ENCODE data around the gene DUOXA1.
"Not testable (repeated sequence)": the region's sequence is repeated elsewhere in the genome, so short reads cannot be mapped to it uniquely, and the experiment has no call there.

The DUOXA1 gene

GRCh38 chr15:45107941-45108630, 21.6 kb downstream of the DUOXA1 start:
- H3K4me3 ChIP-seq (ENCODE audit: low read depth, low read length): no peak overlapping the region
- no peak for TF ChIP-seq CTCF (IDR thresholded peaks at IDR 0.05; ENCODE audit: insufficient read depth, low read depth, low read length, missing control alignments)
- no peak for DNase-seq (ENCODE audit: low read depth)

DNA sequence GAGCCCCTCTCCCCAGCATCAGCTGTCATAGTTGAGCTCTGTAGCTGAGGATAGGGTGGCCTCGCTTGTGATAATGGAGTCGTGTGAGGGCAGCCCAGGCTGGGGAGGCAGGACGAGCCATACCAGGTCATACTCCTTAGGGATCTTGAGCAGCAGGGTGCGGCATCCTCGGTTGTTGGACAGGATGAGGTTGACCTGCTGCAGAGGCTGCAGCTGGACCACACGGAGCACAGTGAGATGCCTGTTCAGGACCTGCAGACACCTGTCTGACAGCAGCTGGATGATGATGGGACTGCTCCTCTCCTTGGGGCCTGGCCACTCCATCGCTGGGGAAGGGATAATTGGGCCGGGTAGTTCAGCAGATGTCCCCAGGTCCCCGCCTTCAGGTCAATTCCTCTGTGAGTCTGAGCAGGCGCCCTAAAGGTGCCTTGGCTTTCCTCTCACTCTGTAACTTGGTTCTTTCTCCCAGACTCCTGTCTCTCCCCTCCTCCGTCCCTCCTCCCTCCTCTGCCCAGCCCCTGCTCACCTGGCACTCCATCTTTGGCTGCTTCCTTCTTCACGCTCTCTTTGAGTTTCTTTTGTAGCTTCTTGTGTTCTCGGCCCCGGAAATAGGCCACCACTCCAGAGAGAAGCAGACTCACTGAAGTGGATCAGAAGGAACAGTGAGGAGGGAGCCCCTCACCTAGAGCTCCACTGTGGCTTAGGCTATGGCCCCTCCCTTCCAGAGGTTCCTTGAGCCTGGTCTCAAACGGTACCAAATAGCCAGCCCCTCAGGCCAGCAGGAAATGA, 23.5 kb downstream of the DUOXA1 start:
- no peak overlapping the region for H3K4me3 ChIP-seq (ENCODE audit: low read depth, low read length)
- no peak for DNase-seq (ENCODE audit: low read depth)
- no peak for TF ChIP-seq CTCF (IDR thresholded peaks at IDR 0.05; ENCODE audit: insufficient read depth, low read depth, low read length, missing control alignments)

GRCh38 chr15:45105586-45105985, 24.1 kb downstream of the DUOXA1 start:
- no peak for TF ChIP-seq CTCF (IDR thresholded peaks at IDR 0.05; ENCODE audit: insufficient read depth, low read depth, low read length, missing control alignments)
- H3K4me3 ChIP-seq (ENCODE audit: low read depth, low read length): no peak overlapping the region
- DNase-seq (ENCODE audit: low read depth): no peak

GRCh38 chr15:45104170-45104569, 25.5 kb downstream of the DUOXA1 start:
- H3K4me3 ChIP-seq (ENCODE audit: low read depth, low read length); DNase-seq (ENCODE audit: low read depth): not testable (repeated sequence)

- H3K4me3 ChIP-seq (ENCODE audit: low read depth, low read length): no peak overlapping the region
- no peak for DNase-seq (ENCODE audit: low read depth)
- no peak for TF ChIP-seq CTCF (IDR thresholded peaks at IDR 0.05; ENCODE audit: insufficient read depth, low read depth, low read length, missing control alignments)
Measured at GRCh38 chr15:45102226-45102625, 27.5 kb downstream of the DUOXA1 start.

- no peak for TF ChIP-seq CTCF (IDR thresholded peaks at IDR 0.05; ENCODE audit: insufficient read depth, low read depth, low read length, missing control alignments)
- H3K4me3 ChIP-seq (ENCODE audit: low read depth, low read length): no peak overlapping the region
- DNase-seq (ENCODE audit: low read depth): no peak
Measured at GRCh38 chr15:45101749-45102148, 27.9 kb downstream of the DUOXA1 start.

DNA sequence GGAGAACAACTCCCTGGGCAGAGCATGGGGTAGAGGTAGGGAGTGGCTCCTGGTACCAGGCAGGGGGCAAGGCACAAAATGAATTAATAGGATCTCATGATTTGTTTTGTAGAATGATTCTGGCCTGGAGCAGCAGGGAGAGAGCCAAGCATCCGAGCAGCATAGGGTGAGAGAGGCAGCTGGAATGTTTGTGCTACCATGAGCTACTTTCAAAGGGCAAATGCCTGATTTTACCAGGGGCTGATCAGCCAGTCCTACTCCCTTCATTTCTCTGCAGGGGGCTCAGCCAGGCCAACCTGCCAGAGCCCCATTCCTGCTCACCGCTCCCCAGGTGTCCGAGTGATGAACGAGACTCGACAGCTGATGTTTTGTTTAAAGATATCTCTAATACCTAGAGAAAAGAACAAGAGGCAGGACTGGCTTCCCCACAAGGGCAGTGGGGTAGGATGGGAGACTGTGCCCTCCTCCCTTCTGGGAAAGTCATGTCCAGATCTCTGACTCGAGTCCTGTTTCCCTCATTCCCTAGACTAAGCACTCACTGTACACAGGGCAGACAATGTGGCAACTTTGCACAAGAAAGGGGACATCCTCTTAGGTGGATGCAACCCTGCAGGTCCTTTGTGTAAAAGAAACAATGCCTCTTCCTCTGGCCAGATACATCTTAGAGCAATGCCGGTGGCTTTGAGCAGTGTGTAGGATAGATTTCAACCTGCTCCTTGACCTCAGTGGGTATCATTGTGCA, 28.6 kb downstream of the DUOXA1 start:
- no peak overlapping the region for H3K4me3 ChIP-seq (ENCODE audit: low read depth, low read length)
- no peak for DNase-seq (ENCODE audit: low read depth)
- TF ChIP-seq CTCF (IDR thresholded peaks at IDR 0.05; ENCODE audit: insufficient read depth, low read depth, low read length, missing control alignments): no peak
